Measurements from ENCODE around the gene BRD9. TPM values are rescaled to one million over a fixed set of nuclear protein-coding genes. Genes with fewer than 3 reads are reported as not detected.
"Not testable (repeated sequence)": the region's sequence is repeated elsewhere in the genome, so short reads cannot be mapped to it uniquely, and the experiment has no call there.

BRD9 gene
- total RNA-seq, 2 donors from 2014 or later = 26.8 to 39.3 TPM

DNA sequence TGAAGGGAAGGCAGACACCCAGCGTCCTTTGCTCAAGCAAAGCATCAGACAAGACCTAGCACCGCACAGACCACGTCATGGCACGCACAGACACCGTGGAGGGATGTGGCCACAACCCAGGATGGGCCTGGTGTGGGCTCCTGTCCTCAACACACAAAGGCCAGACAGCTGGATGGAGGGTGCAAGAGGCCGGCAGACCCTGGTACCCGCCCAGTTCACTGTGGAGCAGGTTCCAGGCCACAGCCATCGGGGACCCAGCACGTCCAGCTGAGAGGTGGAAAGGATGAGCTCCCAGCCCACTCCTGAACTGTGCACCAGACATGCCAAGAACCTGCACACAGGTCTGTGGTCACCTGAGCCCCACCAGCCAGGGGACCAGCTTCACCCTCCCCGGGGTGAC, 26.8 kb downstream of the BRD9 start:
- DNase-seq (peak; percentile 16), ATAC-seq (no peak)
- intact Hi-C loops (cut with DNase I) = no loop called here

DNA sequence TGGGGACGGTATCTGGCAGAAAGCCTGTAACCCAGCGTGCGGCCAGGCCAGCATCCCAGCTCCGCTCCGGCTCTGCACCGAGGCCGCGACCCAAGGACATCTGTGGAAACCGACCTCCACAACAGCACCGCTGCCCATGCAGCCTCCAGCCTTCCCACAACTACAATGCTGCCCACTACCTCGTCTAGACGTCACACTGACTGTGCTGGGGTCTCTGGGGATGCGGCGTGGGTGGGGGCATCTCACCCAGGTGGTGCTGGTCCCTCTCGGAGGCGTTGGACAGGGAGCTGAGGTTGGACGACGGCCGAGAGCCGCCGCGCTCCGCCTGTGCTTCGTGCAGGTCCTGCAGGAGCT, 27.5 kb downstream of the BRD9 start:
- ATAC-seq (no peak), DNase-seq (no peak)
- intact Hi-C loops (cut with DNase I) = no loop called here

DNA sequence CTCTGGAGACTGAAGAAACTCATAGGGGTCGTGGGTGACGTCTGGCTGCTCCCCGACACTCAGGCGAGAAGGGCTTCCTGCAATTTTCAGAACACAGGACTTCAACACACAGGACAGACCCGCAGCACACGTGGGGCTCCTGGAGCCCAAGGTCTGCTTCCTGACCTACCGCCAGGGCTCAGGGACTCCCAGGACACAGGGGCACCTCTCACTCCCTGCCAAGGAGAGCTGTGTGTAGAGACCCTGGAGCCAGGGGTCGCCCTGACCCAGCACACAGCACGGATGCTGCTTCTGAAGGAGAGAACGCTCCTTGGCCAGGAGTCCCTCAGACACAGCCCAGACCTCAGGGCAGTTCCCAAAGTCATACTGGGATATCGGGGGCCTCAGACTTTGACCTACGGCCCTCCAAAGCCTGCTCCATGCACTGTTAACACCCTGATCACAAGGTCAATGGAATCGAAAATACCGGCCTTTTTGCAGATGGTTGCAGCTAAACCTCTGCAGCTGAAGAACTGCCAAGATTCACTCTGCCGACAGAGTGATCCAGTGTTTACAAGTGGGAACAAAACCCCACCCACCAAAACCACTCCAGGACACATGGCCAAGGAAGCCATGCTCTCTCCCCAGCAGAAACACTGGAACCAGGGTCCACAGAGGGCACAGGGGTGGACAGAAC, 28.0 kb downstream of the BRD9 start:
- intact Hi-C loops (cut with DNase I) = no loop called here
- ATAC-seq (no peak), DNase-seq (no peak)

DNA sequence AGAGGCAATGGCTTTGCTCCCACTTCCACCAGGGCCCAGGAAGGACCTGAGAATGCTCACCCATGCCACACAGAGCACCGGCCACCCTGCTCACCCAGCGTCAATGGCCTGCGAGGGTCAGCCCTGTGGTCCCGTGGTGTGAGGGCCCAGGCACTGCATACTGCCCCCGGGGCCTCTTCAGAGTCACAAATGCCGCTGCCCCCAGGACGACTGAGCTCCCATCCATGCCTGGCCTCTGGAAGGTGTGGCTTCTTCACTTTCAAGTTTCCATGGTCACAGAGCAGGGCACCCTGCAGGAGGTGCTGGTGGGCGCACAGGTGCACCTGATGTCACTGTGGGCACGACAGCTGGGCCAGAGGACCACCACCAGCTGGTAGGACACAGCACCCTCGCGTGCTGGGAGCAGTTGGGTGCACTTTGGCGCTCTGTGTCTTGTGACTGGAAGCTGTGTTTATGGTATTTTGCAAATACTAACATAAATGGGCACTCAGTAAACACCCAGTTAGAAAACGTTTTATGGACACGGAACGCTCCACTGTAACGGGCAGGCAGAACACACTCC, 29.3 kb downstream of the BRD9 start:
- DNase-seq = no peak
- no peak for ATAC-seq
- intact Hi-C loops (cut with DNase I) = no loop called here

DNA sequence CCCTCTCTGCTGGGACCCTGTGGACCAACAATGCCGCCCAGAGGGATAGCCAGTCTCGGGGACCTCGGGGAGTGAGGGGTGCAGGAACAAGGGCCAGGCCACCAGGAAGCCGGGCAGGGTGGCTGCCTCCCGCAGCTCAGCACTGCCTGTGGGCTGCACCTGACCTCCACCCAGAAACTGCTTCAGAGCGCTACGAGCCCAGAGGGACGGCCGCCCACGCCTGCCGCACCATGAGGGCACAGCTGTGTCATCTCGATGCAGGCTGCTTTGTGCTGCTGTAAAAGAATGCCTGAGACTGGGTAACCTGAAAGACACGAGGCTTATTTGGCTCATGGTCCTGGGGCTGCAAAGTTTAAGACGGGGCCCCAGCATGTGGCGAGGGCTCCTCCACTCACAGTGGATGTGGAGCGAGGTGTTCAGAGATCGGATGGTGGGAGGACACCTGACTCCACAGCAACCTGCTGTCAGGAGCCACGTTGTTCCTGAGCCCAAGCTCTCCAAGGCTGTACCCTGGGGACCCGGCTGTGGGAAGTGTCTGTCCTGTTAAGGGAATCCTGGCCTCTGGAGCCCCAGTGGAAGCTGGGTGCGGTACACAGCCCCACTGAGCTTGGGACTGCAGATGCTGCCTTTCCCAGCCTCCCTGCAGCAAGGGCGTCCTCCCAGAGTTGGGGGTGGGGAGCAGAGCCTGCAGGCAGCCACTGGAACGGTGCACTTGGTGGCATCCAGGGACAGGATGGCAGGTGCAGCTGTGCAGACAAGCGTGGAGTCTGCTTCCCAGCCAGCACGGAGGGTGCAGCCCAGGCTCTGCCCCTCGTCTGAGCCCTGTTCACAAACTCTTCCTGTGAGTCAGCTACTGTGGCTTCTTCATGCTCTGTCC, 30.0 kb downstream of the BRD9 start:
- intact Hi-C loops (cut with DNase I) = no loop called here
- ATAC-seq = no peak
- no peak for DNase-seq

DNA sequence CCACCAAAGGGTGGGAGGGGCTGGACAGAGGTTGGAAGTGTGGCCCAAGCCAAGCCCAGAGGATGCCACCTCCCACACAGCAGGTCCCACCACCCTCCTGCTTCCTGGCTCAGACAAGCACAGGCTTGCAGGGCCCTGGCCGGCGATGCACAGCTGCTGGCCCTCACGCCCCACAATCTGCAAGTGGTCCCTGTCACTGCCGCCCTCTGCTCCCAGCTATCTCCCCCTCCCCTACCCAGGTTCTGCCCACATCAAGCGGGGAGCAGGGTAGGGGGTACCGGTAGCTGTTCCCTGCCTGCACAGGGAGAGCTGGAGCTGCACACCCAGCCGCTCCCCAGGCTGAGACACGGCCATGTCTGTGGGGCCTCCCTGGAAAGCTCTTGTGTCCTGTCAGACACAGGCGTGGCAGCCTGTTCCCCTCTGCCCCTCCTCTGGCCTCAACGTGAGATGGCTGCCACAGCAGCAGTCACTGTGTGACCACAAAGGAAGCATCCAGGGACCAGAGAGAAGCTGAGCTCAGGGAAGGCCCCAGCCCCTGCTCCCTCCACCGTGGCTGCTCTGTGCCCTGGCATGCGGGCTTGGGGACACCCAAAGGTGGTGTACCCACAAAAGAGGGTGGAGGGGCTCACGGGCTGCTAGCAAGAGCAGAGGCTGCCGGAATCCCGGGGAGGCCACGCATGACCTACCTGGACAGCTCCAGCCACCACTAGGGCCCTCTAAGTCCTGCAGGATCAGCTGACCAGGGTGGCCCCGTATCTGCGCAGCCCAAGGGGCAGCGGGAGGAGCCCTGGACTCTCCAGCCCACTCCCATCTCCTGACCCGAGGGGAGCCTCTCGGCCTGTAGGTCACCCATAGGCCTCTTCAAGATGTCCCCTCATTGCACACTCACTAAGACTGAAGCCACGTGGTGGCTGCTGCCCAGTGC, 30.9 kb downstream of the BRD9 start:
- intact Hi-C loops (cut with DNase I) = no loop called here
- ATAC-seq (peak in 1 of 2 donors; percentile 16), DNase-seq (peak; percentile 12)

DNA sequence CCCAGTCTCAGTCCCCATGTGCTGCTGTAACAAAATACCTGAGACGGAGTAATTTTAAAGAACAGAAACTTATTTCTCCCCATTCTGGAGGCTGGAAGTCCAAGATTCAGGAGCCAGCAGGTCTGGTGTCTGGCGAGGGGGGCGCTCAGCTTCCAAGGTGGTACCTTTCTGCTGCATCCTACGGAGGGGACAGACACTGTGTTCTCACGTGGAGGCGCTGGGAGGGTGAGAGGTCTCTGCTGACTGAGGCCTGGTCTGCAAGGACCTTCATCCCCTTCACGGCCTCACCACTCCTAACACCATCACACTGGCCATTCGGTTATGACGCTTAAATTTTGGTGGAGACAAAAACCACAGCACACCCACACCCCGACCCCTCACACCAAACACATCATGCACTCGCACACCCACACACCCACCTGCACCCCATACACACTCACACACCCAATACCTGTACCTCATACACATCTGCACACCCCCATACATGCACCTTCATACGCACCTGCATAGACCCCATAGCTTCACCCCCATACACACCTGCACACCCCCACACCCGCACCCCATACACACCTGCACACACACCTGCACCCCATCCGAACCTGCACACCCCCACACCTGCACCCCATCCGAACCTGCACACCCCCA, 32.0 kb downstream of the BRD9 start:
- no peak for ATAC-seq
- intact Hi-C loops (cut with DNase I) = no loop called here
- no peak for DNase-seq

DNA sequence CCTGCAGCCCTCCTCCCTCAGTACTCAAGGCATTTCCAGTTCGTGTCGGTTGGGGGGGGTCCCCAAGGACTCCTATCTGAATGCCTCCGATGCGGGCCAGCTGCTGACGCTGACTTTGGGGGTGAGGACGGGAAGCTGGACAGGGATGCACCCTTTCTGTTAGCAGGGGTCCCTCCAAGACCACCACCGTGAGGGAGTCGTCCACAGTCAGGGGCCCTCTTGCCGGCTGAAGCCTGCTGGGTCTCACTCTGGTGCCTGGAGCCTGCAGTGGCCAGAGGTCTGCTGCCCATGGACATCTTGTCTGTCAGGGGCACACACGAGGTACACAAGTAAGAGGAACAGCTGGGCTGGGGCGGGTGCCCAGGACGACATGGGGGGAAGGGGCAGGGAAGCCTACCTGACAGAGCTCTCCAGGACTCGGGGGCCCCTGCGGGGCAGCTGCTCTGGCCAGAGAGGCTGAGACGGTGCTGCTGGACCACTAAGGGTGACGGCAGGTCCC, 32.8 kb downstream of the BRD9 start:
- no peak for DNase-seq
- intact Hi-C loops (cut with DNase I) = no loop called here
- ATAC-seq = no peak

DNA sequence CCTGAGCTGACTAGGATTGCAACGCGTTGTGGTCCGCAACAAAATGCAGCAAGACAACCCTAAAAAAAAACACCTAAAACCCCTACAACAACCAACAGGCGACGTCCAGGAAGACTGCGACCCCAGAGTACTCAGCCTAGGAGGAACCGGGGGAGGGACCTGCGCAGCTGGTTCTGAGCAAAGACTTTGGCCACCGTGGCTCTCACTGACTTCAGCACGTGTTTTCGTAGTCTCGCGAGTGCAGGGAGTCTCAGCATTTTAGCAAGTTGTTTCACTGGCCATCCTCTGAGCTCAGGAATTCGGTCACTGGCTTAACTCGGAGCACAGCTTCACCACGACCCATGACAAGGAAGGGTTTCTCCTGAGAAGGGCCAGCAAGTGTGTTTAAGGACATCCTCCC, 33.2 kb downstream of the BRD9 start:
- intact Hi-C loops (cut with DNase I) = no loop called here
- no peak for DNase-seq
- no peak for ATAC-seq

DNA sequence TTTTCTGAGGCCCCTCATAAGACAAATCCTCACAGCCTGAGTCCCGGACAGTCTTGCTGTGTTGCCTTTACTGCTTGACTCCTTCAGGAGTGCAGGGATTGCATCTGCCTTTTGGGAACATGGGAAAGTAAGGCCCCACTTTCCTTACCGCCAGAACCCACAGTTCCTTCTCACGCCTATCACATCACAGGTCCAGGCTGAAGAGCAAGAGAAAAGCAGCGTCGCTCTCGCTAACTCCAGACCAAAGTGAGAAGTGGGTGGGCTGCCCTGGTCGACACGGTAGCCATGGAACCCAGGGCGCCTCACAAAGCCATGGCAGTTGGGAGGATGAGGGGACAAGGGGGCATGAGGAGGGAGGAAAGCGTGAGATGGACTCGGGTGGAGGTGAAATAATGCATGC, 33.9 kb downstream of the BRD9 start:
- DNase-seq = no peak
- intact Hi-C loops (cut with DNase I) = no loop called here
- no peak for ATAC-seq

DNA sequence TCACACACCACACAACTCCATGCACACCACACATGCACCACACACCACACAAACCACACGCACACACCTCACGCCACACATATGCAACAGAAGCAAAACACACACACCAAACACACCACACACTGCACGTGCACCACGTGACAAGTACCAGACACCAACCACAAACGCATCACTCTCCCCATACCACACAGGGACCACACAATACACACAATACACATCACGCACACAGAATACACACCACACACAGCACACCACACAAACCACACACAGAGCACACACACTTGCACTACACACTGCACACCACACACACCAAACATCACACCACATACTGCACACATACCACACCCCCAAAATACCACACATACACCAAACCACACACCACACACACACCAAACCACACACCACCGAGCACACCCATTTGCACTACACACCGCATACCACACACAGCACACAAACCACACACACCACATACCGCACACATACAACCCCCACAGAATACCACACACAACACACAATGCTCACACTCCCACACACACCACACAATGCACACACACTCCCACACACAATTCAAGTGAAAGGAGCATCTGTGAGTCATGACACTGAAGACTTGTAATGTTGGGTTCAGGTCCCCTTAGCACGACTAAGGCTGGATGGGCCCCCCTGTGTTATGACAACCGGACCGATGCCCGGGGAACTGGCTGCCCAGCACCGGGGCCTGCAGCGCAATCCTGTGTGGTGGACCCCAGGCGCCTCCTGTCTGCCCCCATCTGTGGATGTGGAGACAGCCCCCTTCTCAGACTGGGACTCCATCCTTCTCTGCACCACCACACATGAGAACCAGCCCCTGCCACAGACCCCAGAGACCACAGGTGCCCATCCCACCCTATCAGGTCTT, 35.8 kb downstream of the BRD9 start:
- intact Hi-C loops (cut with DNase I) = no loop called here
- ATAC-seq (no peak), DNase-seq (peak; percentile 14)

DNA sequence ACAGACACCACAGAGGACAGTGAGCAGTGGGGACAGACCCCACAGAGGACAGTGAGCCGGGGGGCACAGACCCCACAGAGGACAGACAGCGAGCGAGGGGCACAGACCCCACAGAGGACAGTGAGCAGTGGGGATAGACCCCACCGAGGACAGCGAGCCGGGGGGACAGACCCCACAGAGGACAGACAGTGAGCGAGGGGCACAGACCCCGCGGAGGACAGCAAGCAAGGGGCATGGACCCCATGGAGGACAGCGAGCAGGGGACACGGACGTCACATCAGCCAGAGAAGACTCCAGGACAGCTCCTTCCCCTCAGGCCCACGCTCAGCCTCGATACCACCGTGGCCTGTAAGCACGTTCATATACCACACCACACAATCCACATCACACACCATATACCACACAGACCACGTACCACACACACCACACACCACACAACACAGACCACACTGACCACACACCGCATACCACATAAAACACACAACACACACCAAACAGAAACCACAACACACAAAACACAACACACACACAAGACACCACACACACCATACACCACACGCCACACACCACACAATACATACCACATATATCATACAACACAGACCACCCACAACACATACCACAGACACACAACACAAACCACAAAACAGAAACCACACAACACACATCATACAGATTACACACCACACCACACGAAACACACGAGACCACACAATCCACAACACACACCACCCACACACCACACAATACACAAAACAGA, 36.6 kb downstream of the BRD9 start:
- intact Hi-C loops (cut with DNase I) = no loop called here
- DNase-seq = peak; percentile 16
- ATAC-seq = no peak

DNA sequence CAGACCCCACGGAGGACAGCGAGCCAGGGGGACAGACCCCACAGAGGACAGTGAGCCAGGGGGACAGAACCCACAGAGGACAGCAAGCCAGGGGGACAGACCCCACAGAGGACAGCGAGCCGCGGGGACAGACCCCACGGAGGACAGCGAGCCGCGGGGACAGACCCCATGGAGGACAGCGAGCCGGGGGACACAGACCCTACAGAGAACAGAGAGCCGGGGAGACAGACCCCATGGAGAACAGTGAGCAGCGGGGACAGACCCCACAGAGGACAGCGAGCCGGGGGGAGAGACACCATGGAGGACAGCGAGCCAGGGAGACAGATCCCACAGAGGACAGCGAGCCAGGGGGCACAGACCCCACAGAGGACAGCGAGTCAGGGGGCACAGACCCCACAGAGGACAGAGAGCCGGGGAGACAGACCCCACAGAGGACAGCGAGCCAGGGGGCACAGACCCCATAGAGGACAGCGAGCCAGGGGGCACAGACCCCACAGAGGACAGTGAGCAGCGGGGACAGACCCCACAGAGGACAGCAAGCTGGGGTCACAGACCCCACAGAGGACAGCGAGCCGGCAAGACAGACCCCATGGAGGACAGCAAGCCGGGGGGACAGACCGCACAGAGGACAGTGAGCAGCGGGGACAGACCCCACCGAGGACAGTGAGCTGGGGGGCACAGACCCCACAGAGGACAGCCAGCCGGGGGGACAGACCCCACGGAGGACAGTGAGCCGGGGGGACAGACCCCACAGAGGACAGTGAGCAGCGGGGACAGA, 37.4 kb downstream of the BRD9 start:
- ATAC-seq = no peak
- intact Hi-C loops (cut with DNase I) = no loop called here
- DNase-seq = no peak

DNA sequence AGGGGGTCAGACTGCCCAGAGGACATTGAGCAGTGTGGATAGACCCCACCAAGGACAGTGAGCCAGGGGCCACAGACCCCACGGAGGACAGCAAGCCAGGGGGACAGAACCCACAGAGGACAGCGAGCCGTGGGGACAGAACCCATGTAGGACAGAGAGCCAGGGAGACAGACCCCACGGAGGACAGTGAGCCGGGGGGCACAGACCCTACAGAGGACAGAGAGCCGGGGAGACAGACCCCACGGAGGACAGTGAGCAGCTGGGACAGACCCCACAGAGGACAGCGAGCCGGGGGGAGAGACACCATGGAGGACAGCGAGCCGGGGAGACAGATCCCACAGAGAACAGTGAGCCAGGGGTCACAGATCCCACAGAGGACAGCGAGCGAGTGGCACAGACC, 38.4 kb downstream of the BRD9 start:
- intact Hi-C loops (cut with DNase I) = no loop called here
- ATAC-seq (no peak), DNase-seq (no peak)

DNA sequence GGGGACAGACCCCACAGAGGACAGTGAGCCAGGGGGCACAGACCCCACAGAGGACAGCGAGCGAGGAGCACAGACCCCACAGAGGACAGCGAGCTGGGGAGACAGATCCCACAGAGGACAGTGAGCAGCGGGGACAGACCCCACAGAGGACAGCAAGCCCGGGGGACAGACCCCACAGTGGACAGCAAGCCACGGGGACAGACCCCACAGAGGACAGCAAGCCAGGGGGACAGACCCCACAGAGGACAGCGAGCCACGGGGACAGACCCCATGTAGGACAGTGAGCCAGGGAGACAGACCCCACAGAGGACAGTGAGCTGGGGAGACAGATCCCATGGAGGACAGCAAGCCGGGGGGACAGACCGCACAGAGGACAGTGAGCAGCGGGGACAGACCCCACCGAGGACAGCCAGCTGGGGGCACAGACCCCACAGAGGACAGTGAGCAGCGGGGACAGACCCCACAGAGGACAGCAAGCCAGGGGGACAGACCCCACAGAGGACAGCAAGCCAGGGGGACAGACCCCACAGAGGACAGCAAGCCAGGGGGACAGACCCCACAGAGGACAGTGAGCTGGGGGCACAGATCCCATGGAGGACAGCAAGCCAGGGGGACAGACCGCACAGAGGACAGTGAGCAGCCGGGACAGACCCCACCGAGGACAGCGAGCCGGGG, 39.0 kb downstream of the BRD9 start:
- intact Hi-C loops (cut with DNase I); DNase-seq; ATAC-seq: not testable (repeated sequence)
